PC-3 (cell line): ENCODE data around the gene WDSUB1.

Experiments
- EZH2 ChIP-seq: fragments of 300-600 bp; sonication (generic); IDR thresholded peaks from one replicate; pipeline ENCODE4 v1.6.1; 2017; ENCODE audit warnings: antibody characterized with exemption, mild to moderate bottlenecking, low read length; ENCODE audit not compliant: unreplicated experiment
- TF ChIP-seq, protein P1 (sequence below): fragments of 300-600 bp; sonication (generic); conservative IDR thresholded peaks from 2 replicates; pipeline ENCODE4 v1.5.1; 2017; ENCODE audit warnings: antibody characterized with exemption, low read depth, mild to moderate bottlenecking, low read length

DNA sequence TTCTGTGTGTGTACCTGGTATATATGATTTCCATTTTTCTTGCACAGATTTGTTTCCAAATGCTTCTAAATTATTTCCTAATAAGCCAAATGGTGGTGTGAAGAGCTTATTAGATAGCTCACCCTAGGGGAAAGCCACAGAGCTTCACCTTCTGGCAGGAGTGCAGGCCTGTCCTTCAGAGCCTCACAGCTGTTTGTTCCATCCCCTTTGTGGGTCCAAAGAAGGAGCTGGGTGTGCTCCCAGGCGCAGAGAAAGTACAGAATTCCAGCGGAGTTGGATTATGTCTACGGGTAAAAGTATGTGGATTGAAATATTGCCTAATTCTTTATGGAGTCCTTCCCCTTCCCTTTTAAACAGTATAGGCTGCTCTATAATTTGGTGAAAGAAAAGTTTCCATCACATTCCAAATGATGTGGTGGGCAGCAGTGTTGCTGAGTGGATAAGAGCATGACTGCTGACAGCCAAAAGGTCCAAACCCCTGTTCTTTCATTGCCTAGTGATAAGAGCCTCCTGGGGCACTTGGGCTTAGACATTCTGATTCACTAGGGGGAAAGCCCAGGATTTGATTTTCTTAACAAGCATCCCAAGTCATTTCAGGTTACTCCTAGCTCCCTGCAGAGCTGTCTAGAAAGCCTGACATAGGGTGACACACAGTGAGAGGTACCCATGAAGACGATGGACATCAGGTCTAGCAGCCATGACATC is 86.6 kb downstream of the WDSUB1 start:
- TF ChIP-seq, protein P1, sequence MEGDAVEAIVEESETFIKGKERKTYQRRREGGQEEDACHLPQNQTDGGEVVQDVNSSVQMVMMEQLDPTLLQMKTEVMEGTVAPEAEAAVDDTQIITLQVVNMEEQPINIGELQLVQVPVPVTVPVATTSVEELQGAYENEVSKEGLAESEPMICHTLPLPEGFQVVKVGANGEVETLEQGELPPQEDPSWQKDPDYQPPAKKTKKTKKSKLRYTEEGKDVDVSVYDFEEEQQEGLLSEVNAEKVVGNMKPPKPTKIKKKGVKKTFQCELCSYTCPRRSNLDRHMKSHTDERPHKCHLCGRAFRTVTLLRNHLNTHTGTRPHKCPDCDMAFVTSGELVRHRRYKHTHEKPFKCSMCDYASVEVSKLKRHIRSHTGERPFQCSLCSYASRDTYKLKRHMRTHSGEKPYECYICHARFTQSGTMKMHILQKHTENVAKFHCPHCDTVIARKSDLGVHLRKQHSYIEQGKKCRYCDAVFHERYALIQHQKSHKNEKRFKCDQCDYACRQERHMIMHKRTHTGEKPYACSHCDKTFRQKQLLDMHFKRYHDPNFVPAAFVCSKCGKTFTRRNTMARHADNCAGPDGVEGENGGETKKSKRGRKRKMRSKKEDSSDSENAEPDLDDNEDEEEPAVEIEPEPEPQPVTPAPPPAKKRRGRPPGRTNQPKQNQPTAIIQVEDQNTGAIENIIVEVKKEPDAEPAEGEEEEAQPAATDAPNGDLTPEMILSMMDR = no peak
- TF ChIP-seq EZH2 = no peak
